Cardiac atrium fibroblast (primary cell): Measurements from ENCODE around the gene OR6P1. TPM values are rescaled to one million over a fixed set of nuclear protein-coding genes. Genes with fewer than 3 reads are reported as not detected.

Experiments used
- total RNA-seq: library from RNA; depleted of rRNA; stranded (reverse); fragments of >200 nt; gene quantifications from 2 replicates; pipeline ENCODE4 v1.2.3, GENCODE V29; 2015

The OR6P1 gene
- not detected in 2 replicates for total RNA-seq

GRCh38 chr1:158570480-158570879, at the start of gene OR6P1:
TSS of gene OR6P1 (minus strand) at chr1:158570580. CDS start at chr1:158563604, 6,976 bp downstream.

GRCh38 chr1:158604968-158605367, 34.6 kb upstream of the OR6P1 start, which contains the start of gene OR10Z1:
TSS of gene OR10Z1 (plus strand) at chr1:158605268. CDS start at chr1:158606439, 1,171 bp downstream.

GRCh38 chr1:158579733-158580132, 9.4 kb upstream of the OR6P1 start, which contains the start of gene OR10X1:
TSS of gene OR10X1 (minus strand) at chr1:158579899. CDS start at chr1:158579899, 0 bp downstream.

GRCh38 chr1:158554352-158554751, 16.0 kb downstream of the OR6P1 start, which contains the start of gene OR6Y1:
TSS of gene OR6Y1 (minus strand) at chr1:158554405. CDS start at chr1:158548105, 6,300 bp downstream.

Other genes with a start within 250 kb of the OR6P1 start
- not detected in 2 replicates for gene CD1B, start 239.0 kb downstream of the OR6P1 start, total RNA-seq
- not detected in 2 replicates for gene CD1E, start 216.7 kb downstream of the OR6P1 start, total RNA-seq
- not detected in 2 replicates for gene OR10T2, start 171.1 kb downstream of the OR6P1 start, total RNA-seq
- not detected in 2 replicates for gene OR10K2, start 144.3 kb downstream of the OR6P1 start, total RNA-seq
- not detected in 2 replicates for gene OR10K1, start 108.7 kb downstream of the OR6P1 start, total RNA-seq
- not detected in 2 replicates for gene OR10R2, start 98.4 kb downstream of the OR6P1 start, total RNA-seq
- not detected in 2 replicates for gene OR6Y1, start 16.2 kb downstream of the OR6P1 start, total RNA-seq
- not detected in 2 replicates for gene OR10X1, start 9.3 kb upstream of the OR6P1 start, total RNA-seq
- gene OR10Z1, start 34.7 kb upstream of the OR6P1 start, total RNA-seq: not detected in 2 replicates
- not detected in 2 replicates for gene SPTA1, start 116.1 kb upstream of the OR6P1 start, total RNA-seq
- not detected in 2 replicates for gene OR6K2, start 130.1 kb upstream of the OR6P1 start, total RNA-seq
- not detected in 2 replicates for gene OR6K3, start 150.1 kb upstream of the OR6P1 start, total RNA-seq
- not detected in 2 replicates for gene OR6K6, start 184.1 kb upstream of the OR6P1 start, total RNA-seq
- gene OR6N1, start 201.6 kb upstream of the OR6P1 start, total RNA-seq: not detected in 2 replicates
- gene OR6N2, start 210.6 kb upstream of the OR6P1 start, total RNA-seq: not detected in 2 replicates